Peyer's patch (tissue), 4 donors: Measurements from ENCODE around the gene SLC7A9. TPM values are rescaled to one million over a fixed set of nuclear protein-coding genes. Genes with fewer than 3 reads are reported as not detected.
"Not testable (repeated sequence)": the region's sequence is repeated elsewhere in the genome, so short reads cannot be mapped to it uniquely, and the experiment has no call there.

Experiments used
- DNase-seq, 3 donors: peaks; one replicate each; pipeline ENCODE4 v3.0.0-alpha.2; 2017 to 2019
- H3K27ac ChIP-seq, 4 donors: fragments of 200-600 bp; sonication (generic); one replicate each; pipeline ENCODE4 v1.5.1; 2016 to 2019
- H3K27me3 ChIP-seq, 2 donors: fragments of 200-600 bp; sonication (generic); one replicate each; pipeline ENCODE4 v1.5.1; 2019
- H3K36me3 ChIP-seq, 3 donors: fragments of 200-600 bp; sonication (generic); one replicate each; pipeline ENCODE4 v1.5.1; 2016 to 2019
- H3K4me1 ChIP-seq, 4 donors: fragments of 200-600 bp; sonication (generic); one replicate each; pipeline ENCODE4 v1.5.1; 2016 to 2019
- H3K4me3 ChIP-seq, 4 donors: fragments of 200-600 bp; sonication (generic); 1 replicate in 3 of 4; 2 replicates in 1 of 4; pipeline ENCODE4 v1.5.1; 2016 to 2019; ENCODE audit warnings: mild to moderate bottlenecking in 1 of 4
- H3K9me3 ChIP-seq, 4 donors: fragments of 200-600 bp; sonication (generic); one replicate each; pipeline ENCODE4 v1.5.1; 2016 to 2019; ENCODE audit warnings: mild to moderate bottlenecking in 1 of 4
- CTCF ChIP-seq, 6 experiments: fragments of 450-650 bp in 4 of 6; fragments of 200-600 bp in 2 of 6; sonication (generic) in 1 of 6; IDR thresholded peaks; one replicate each; pipeline ENCODE4 v1.5.1; 2017 to 2019; ENCODE audit warnings: antibody characterized with exemption in 6 of 6, mild to moderate bottlenecking in 3 of 6, moderate library complexity in 1 of 6
- POLR2A ChIP-seq, 2 donors: fragments of 450-650 bp; IDR thresholded peaks; one replicate each; pipeline ENCODE4 v1.5.1; 2017; ENCODE audit warnings: antibody characterized with exemption in 2 of 2, mild to moderate bottlenecking in 2 of 2, moderate library complexity in 2 of 2
- total RNA-seq, 4 donors: library from RNA; depleted of rRNA; stranded (reverse); fragments of >200 nt; gene quantifications; one replicate each; pipeline ENCODE4 v1.1.0, GENCODE V29; 2016

SLC7A9 gene
- total RNA-seq, 4 donors from 2014 or later = 22.3 to 1,183 (median 609) TPM

GRCh38 chr19:32890841-32891240 is 21.3 kb upstream of the SLC7A9 start:
- TF ChIP-seq POLR2A (IDR thresholded peaks at IDR 0.05) (no peak), CTCF (IDR thresholded peaks at IDR 0.05) (no peak)
- Histone ChIP-seq H3K4me1 (no peaks in the 10 kb centered on the region), H3K27ac (no peak overlapping the region), H3K27me3 (no peaks in the 10 kb centered on the region), H3K9me3 (peaks cover 0 to 15% (median 4%) of the 10 kb centered on the region in 4 donors), H3K36me3 (peaks cover 0 to 3% (median 0%) of the 10 kb centered on the region in 3 donors), H3K4me3 (no peak overlapping the region)
- no peak for DNase-seq

GRCh38 chr19:32890326-32890725 is 20.8 kb upstream of the SLC7A9 start:
- no peaks in the 10 kb centered on the region for H3K4me1 ChIP-seq
- peaks cover 0 to 3% (median 0%) of the 10 kb centered on the region in 3 donors for H3K36me3 ChIP-seq
- H3K9me3 ChIP-seq = peaks cover 0 to 15% (median 4%) of the 10 kb centered on the region in 4 donors
- no peaks in the 10 kb centered on the region for H3K27me3 ChIP-seq
- DNase-seq = no peak
- TF ChIP-seq CTCF (IDR thresholded peaks at IDR 0.05) (no peak), POLR2A (IDR thresholded peaks at IDR 0.05) (no peak)
- no peak overlapping the region for H3K27ac ChIP-seq
- no peak overlapping the region for H3K4me3 ChIP-seq

GRCh38 chr19:32889137-32889934 is 19.8 kb upstream of the SLC7A9 start:
- Histone ChIP-seq H3K27ac (no peak overlapping the region), H3K36me3 (peaks cover 0 to 3% (median 0%) of the 10 kb centered on the region in 3 donors), H3K9me3 (peaks cover 0 to 15% (median 4%) of the 10 kb centered on the region in 4 donors), H3K4me3 (no peak overlapping the region), H3K4me1 (no peaks in the 10 kb centered on the region), H3K27me3 (no peaks in the 10 kb centered on the region)
- no peak for DNase-seq
- no peak for TF ChIP-seq POLR2A (IDR thresholded peaks at IDR 0.05)
- no peak for TF ChIP-seq CTCF (IDR thresholded peaks at IDR 0.05)

GRCh38 chr19:32887572-32888215 is 18.1 kb upstream of the SLC7A9 start:
- no peak overlapping the region for H3K27ac ChIP-seq
- no peaks in the 10 kb centered on the region for H3K27me3 ChIP-seq
- H3K4me1 ChIP-seq = no peaks in the 10 kb centered on the region
- H3K36me3 ChIP-seq = peaks cover 0 to 3% (median 0%) of the 10 kb centered on the region in 3 donors
- peaks cover 0 to 13% (median 4%) of the 10 kb centered on the region in 4 donors for H3K9me3 ChIP-seq
- DNase-seq = no peak
- H3K4me3 ChIP-seq = no peak overlapping the region
- TF ChIP-seq POLR2A (IDR thresholded peaks at IDR 0.05) = no peak
- no peak for TF ChIP-seq CTCF (IDR thresholded peaks at IDR 0.05)

GRCh38 chr19:32886241-32886640 is 16.7 kb upstream of the SLC7A9 start:
- Histone ChIP-seq H3K36me3 (no peaks in the 10 kb centered on the region), H3K4me1 (no peaks in the 10 kb centered on the region), H3K9me3 (peaks cover 0 to 3% (median under 1%) of the 10 kb centered on the region in 4 donors), H3K27ac (no peak overlapping the region), H3K27me3 (no peaks in the 10 kb centered on the region), H3K4me3 (no peak overlapping the region)
- DNase-seq = no peak
- no peak for TF ChIP-seq POLR2A (IDR thresholded peaks at IDR 0.05)
- no peak for TF ChIP-seq CTCF (IDR thresholded peaks at IDR 0.05)

GRCh38 chr19:32885255-32885654 is 15.7 kb upstream of the SLC7A9 start:
- not testable (repeated sequence) for H3K4me1 ChIP-seq, H3K27ac ChIP-seq, DNase-seq, H3K4me3 ChIP-seq, H3K36me3 ChIP-seq, H3K9me3 ChIP-seq, H3K27me3 ChIP-seq
